H1 (cell line): ENCODE results near the gene ADAMTS14.

Experiments used
- BACH1 ChIP-seq: IDR thresholded peaks from 2 replicates; pipeline ENCODE4 v1.6.1; 2012; ENCODE audit warnings: low read length, improper control_type of control experiment
- CEBPB ChIP-seq: IDR thresholded peaks from 2 replicates; pipeline ENCODE4 v1.6.1; 2012; ENCODE audit warnings: low read depth, low read length
- EGR1 ChIP-seq: IDR thresholded peaks from 2 replicates; pipeline ENCODE4 v1.6.1; 2011; ENCODE audit warnings: low read depth, low read length, borderline replicate concordance
- FOSL1 ChIP-seq: IDR thresholded peaks from 2 replicates; pipeline ENCODE4 v1.6.1; 2011; ENCODE audit warnings: mild to moderate bottlenecking, low read depth, low read length, moderate library complexity; ENCODE audit not compliant: insufficient read depth
- HDAC2 ChIP-seq, 2 experiments: fragments of 300-600 bp in 1 of 2; sonication (generic) in 1 of 2; IDR thresholded peaks; 2 replicates each; pipeline ENCODE4 v1.6.1; 2011 to 2012; ENCODE audit warnings: low read depth in 2 of 2, low read length in 2 of 2, mild to moderate bottlenecking in 2 of 2, moderate library complexity in 2 of 2, borderline replicate concordance in 1 of 2, inconsistent platforms in 1 of 2
- KDM5A ChIP-seq: fragments of 200-600 bp; IDR thresholded peaks from 2 replicates; pipeline ENCODE4 v1.7.1; 2012; ENCODE audit warnings: mild to moderate bottlenecking, low read length, inconsistent platforms, mixed read lengths
- PHF8 ChIP-seq: fragments of 200-600 bp; sonication (generic); conservative IDR thresholded peaks from 2 replicates; pipeline ENCODE4 v1.7.1; 2012; ENCODE audit warnings: low read depth, mild to moderate bottlenecking, inconsistent platforms, low read length, moderate library complexity
- POLR2A ChIP-seq, 2 experiments: IDR thresholded peaks; 1 replicate in 1 of 2; 2 replicates in 1 of 2; pipeline ENCODE4 v1.6.1; 2011; ENCODE audit warnings: low read depth in 2 of 2, low read length in 2 of 2, mild to moderate bottlenecking in 2 of 2; ENCODE audit errors: control extremely low read depth in 1 of 2
- RFX5 ChIP-seq: IDR thresholded peaks from 2 replicates; pipeline ENCODE4 v1.6.1; 2011; ENCODE audit warnings: low read depth, low read length, improper control_type of control experiment, borderline replicate concordance
- SIRT6 ChIP-seq: IDR thresholded peaks from one replicate; pipeline ENCODE4 v1.7.1; 2012; ENCODE audit warnings: low read length, inconsistent platforms
- YY1 ChIP-seq: IDR thresholded peaks from 2 replicates; pipeline ENCODE4 v1.6.1; 2011; ENCODE audit warnings: low read depth, mild to moderate bottlenecking, low read length
- TF ChIP-seq, protein P1 (sequence below), 3 experiments: IDR thresholded peaks; 1 replicate in 2 of 3; 2 replicates in 1 of 3; pipeline versions ENCODE4 v1.5.1 to v1.6.1; 2011; ENCODE audit warnings: low read length in 3 of 3, mild to moderate bottlenecking in 3 of 3, inconsistent platforms in 2 of 3, low read depth in 1 of 3, moderate library complexity in 1 of 3; ENCODE audit not compliant: insufficient read depth in 1 of 3; ENCODE audit errors: control extremely low read depth in 1 of 3

- TF ChIP-seq POLR2A (IDR thresholded peaks at IDR 0.05; ENCODE audit: control extremely low read depth in 1 of 2, low read depth in 2 of 2, low read length in 2 of 2) = no peak
- TF ChIP-seq HDAC2 (IDR thresholded peaks at IDR 0.05; ENCODE audit: borderline replicate concordance in 1 of 2, low read depth in 2 of 2, low read length in 2 of 2) = no peak
- TF ChIP-seq KDM5A = no peak
- TF ChIP-seq, protein P1, sequence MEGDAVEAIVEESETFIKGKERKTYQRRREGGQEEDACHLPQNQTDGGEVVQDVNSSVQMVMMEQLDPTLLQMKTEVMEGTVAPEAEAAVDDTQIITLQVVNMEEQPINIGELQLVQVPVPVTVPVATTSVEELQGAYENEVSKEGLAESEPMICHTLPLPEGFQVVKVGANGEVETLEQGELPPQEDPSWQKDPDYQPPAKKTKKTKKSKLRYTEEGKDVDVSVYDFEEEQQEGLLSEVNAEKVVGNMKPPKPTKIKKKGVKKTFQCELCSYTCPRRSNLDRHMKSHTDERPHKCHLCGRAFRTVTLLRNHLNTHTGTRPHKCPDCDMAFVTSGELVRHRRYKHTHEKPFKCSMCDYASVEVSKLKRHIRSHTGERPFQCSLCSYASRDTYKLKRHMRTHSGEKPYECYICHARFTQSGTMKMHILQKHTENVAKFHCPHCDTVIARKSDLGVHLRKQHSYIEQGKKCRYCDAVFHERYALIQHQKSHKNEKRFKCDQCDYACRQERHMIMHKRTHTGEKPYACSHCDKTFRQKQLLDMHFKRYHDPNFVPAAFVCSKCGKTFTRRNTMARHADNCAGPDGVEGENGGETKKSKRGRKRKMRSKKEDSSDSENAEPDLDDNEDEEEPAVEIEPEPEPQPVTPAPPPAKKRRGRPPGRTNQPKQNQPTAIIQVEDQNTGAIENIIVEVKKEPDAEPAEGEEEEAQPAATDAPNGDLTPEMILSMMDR (IDR thresholded peaks at IDR 0.05; ENCODE audit: control extremely low read depth in 1 of 3, insufficient read depth in 1 of 3, low read depth in 1 of 3, low read length in 3 of 3) = no peak
- TF ChIP-seq RFX5 = no peak
- TF ChIP-seq PHF8 = no peak
- TF ChIP-seq EGR1 = no peak
- no peak for TF ChIP-seq FOSL1
- no peak for TF ChIP-seq CEBPB
- TF ChIP-seq YY1 = no peak
- no peak for TF ChIP-seq SIRT6
- no peak for TF ChIP-seq BACH1
Observed at GRCh38 chr10:70791386-70792039, 119.2 kb downstream of the ADAMTS14 start.
